Neural progenitor cell (in vitro differentiated cells): ENCODE results near the gene RPAP3. TPM values are rescaled to one million over a fixed set of nuclear protein-coding genes. Genes with fewer than 3 reads are reported as not detected.

ENCODE experiments used
- DNase-seq: peaks from one replicate; pipeline ENCODE4 v3.0.0-alpha.2; 2016; ENCODE audit warnings: low spot score
- H2AFZ ChIP-seq: fragments of 200-600 bp; sonication (generic); replicated peaks from 2 replicates; pipeline ENCODE4 v1.6.1; 2016; ENCODE audit warnings: antibody characterized with exemption
- H3F3A ChIP-seq: fragments of 200-600 bp; sonication (generic); 2 replicates; pipeline ENCODE4 v1.6.1; 2016; ENCODE audit warnings: antibody characterized with exemption, low read depth
- H3K27ac ChIP-seq: fragments of 200-600 bp; sonication (generic); 2 replicates; pipeline ENCODE4 v1.5.1; 2016; ENCODE audit warnings: mild to moderate bottlenecking
- H3K27me3 ChIP-seq: fragments of 200-600 bp; sonication (generic); 2 replicates; pipeline ENCODE4 v1.6.1; 2016; ENCODE audit warnings: mild to moderate bottlenecking, moderate library complexity
- H3K36me3 ChIP-seq: fragments of 200-600 bp; sonication (generic); 2 replicates; pipeline ENCODE4 v1.5.1; 2016
- H3K4me1 ChIP-seq: fragments of 200-600 bp; sonication (generic); 2 replicates; pipeline ENCODE4 v1.6.1; 2016; ENCODE audit warnings: mixed run types
- H3K4me2 ChIP-seq: fragments of 200-600 bp; sonication (generic); 2 replicates; pipeline ENCODE4 v1.6.1; 2016
- H3K4me3 ChIP-seq: fragments of 200-600 bp; sonication (generic); 2 replicates; pipeline ENCODE4 v1.5.1; 2016
- H3K79me2 ChIP-seq: fragments of 200-600 bp; sonication (generic); 2 replicates; pipeline ENCODE4 v1.6.1; 2016; ENCODE audit warnings: low read depth
- H3K9ac ChIP-seq: fragments of 200-600 bp; sonication (generic); 2 replicates; pipeline ENCODE4 v1.6.1; 2016
- H3K9me3 ChIP-seq: fragments of 200-600 bp; sonication (generic); 2 replicates; pipeline ENCODE4 v1.5.1; 2016; ENCODE audit warnings: low read depth
- H4K20me1 ChIP-seq: fragments of 200-600 bp; sonication (generic); 2 replicates; pipeline ENCODE4 v1.6.1; 2016; ENCODE audit warnings: low read depth
- H3K27ac Mint-ChIP-seq: 3 replicates; pipeline ENCODE4 v1.8.0; 2021; ENCODE audit warnings: mixed read lengths
- H3K27me3 Mint-ChIP-seq: 2 replicates; pipeline ENCODE4 v1.8.0; 2022; ENCODE audit warnings: low read depth, mild to moderate bottlenecking, inconsistent platforms, moderate library complexity, mixed read lengths; ENCODE audit not compliant: insufficient read depth
- H3K36me3 Mint-ChIP-seq: 3 replicates; pipeline ENCODE4 v1.8.0; 2021; ENCODE audit warnings: mixed read lengths
- H3K4me1 Mint-ChIP-seq: 3 replicates; pipeline ENCODE4 v1.8.0; 2021; ENCODE audit warnings: mixed read lengths
- H3K4me3 Mint-ChIP-seq: 3 replicates; pipeline ENCODE4 v1.8.0; 2021; ENCODE audit warnings: mild to moderate bottlenecking, moderate library complexity, mixed read lengths
- H3K9me3 Mint-ChIP-seq: 3 replicates; pipeline ENCODE4 v1.8.0; 2020; ENCODE audit warnings: mixed read lengths
- EZH2 ChIP-seq: fragments of 200-600 bp; sonication (generic); IDR thresholded peaks from 2 replicates; pipeline ENCODE4 v1.6.1; 2017; ENCODE audit warnings: antibody characterized with exemption, mild to moderate bottlenecking, moderate library complexity
- EZH2phosphoT487 ChIP-seq: fragments of 200-600 bp; sonication (generic); IDR thresholded peaks from 2 replicates; pipeline ENCODE4 v1.6.1; 2017; ENCODE audit warnings: antibody characterized with exemption
- total RNA-seq: library from RNA; depleted of rRNA; stranded (reverse); fragments of >200 nt; gene quantifications from 2 replicates; pipeline ENCODE4 v1.2.3, GENCODE V29; 2015; ENCODE audit warnings: low replicate concordance
- TF ChIP-seq, protein P1 (sequence below): fragments of 200-600 bp; sonication (generic); IDR thresholded peaks from 2 replicates; pipeline ENCODE4 v1.5.1; 2017; ENCODE audit warnings: antibody characterized with exemption, mild to moderate bottlenecking

RPAP3 gene
- total RNA-seq, 1 donor from 2014 or later: 61.9 TPM

DNA sequence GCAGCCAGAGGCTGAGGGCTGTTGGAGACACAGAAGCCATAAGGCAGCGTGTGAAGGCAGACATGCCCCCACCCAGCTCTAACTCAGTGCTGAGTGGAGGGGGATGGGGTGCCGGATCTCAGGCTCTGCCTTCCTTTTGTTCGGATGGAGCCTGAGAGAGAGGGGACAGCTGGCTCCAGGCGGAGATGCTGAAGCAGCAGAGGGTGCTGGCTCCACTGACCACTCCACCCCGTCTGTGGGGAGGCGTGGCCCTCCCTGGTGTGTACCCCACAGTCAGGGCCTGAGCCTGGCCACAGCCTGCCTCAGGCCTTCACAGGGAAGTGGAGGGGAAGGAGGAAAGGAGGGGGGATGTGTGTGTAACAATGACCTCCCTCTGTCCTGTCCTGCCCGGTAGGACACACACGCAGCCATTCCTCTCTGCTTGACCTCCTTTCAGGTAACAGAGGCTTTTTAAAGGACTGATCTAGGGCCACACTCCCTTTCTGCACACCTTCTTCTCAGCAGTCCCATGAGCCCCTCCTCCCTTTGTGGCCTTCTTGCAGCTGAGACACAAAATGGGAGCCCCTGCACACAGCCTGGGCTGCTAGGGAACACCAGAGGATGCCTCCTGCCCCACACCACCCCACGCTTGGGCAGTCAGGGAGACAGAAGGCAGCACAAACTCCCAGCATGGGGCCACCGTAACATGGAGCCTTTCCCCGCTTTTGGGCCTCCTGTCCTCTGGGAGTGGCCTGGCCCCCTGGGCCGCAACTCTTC, 29.1 kb upstream of the RPAP3 start:
- H4K20me1 ChIP-seq: no peaks in the 10 kb centered on the region
- no peak overlapping the region for H3K27ac ChIP-seq
- H3K4me1 Mint-ChIP-seq: peaks cover 26% of the 10 kb centered on the region
- peak overlapping the region; percentile 82 for H2AFZ ChIP-seq
- H3F3A ChIP-seq: no peaks in the 10 kb centered on the region
- peak overlapping the region; percentile 51 for H3K4me2 ChIP-seq
- H3K9ac ChIP-seq: no peak overlapping the region
- no peaks in the 10 kb centered on the region for H3K9me3 ChIP-seq
- no peaks in the 10 kb centered on the region for H3K27me3 ChIP-seq
- H3K27me3 Mint-ChIP-seq: peaks cover 4% of the 10 kb centered on the region
- peaks cover 13% of the 10 kb centered on the region for H3K4me1 ChIP-seq
- H3K4me3 ChIP-seq: no peak overlapping the region
- no peaks in the 10 kb centered on the region for H3K36me3 Mint-ChIP-seq
- peak; percentile 44 for DNase-seq
- TF ChIP-seq EZH2 (no peak), EZH2phosphoT487 (no peak)
- TF ChIP-seq, protein P1, sequence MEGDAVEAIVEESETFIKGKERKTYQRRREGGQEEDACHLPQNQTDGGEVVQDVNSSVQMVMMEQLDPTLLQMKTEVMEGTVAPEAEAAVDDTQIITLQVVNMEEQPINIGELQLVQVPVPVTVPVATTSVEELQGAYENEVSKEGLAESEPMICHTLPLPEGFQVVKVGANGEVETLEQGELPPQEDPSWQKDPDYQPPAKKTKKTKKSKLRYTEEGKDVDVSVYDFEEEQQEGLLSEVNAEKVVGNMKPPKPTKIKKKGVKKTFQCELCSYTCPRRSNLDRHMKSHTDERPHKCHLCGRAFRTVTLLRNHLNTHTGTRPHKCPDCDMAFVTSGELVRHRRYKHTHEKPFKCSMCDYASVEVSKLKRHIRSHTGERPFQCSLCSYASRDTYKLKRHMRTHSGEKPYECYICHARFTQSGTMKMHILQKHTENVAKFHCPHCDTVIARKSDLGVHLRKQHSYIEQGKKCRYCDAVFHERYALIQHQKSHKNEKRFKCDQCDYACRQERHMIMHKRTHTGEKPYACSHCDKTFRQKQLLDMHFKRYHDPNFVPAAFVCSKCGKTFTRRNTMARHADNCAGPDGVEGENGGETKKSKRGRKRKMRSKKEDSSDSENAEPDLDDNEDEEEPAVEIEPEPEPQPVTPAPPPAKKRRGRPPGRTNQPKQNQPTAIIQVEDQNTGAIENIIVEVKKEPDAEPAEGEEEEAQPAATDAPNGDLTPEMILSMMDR: no peak
- no peak overlapping the region for H3K4me3 Mint-ChIP-seq
- H3K9me3 Mint-ChIP-seq: no peaks in the 10 kb centered on the region
- no peaks in the 10 kb centered on the region for H3K36me3 ChIP-seq
- no peaks in the 10 kb centered on the region for H3K79me2 ChIP-seq
- peak overlapping the region; percentile 95 for H3K27ac Mint-ChIP-seq

DNA sequence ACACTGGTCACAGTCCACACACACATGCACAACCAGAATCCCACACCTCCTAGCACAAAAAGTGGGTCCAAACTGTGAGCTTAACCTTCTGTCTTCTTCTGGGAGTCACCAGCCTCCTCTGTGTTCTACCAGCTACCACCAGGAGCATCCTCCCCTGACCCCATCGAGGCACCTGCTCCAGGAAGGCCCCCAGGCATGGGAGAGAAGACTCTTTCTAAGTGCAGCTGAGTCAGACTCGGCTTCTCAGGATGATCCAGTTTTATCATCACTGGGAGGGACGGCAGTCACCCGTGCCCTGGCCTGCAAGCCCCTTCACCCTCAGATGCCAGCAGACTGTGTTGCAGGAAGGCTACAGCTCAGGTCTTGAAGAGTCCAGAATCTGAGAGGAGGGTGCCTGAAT, 27.3 kb upstream of the RPAP3 start:
- Histone ChIP-seq H3K27me3 (no peaks in the 10 kb centered on the region), H3K27ac (no peak overlapping the region), H3K4me3 (no peak overlapping the region), H3K4me1 (peaks cover 13% of the 10 kb centered on the region), H4K20me1 (no peaks in the 10 kb centered on the region), H3F3A (no peaks in the 10 kb centered on the region), H3K9ac (no peak overlapping the region), H3K9me3 (no peaks in the 10 kb centered on the region), H3K4me2 (no peak overlapping the region), H2AFZ (no peak overlapping the region), H3K79me2 (no peaks in the 10 kb centered on the region), H3K36me3 (no peaks in the 10 kb centered on the region)
- Mint-ChIP-seq H3K4me1 (peaks cover 26% of the 10 kb centered on the region), H3K4me3 (no peak overlapping the region), H3K36me3 (no peaks in the 10 kb centered on the region), H3K27me3 (peaks cover 4% of the 10 kb centered on the region), H3K27ac (peak overlapping the region; percentile 6), H3K9me3 (no peaks in the 10 kb centered on the region)
- no peak for TF ChIP-seq EZH2
- TF ChIP-seq, protein P1: no peak
- TF ChIP-seq EZH2phosphoT487: no peak
- DNase-seq: no peak

DNA sequence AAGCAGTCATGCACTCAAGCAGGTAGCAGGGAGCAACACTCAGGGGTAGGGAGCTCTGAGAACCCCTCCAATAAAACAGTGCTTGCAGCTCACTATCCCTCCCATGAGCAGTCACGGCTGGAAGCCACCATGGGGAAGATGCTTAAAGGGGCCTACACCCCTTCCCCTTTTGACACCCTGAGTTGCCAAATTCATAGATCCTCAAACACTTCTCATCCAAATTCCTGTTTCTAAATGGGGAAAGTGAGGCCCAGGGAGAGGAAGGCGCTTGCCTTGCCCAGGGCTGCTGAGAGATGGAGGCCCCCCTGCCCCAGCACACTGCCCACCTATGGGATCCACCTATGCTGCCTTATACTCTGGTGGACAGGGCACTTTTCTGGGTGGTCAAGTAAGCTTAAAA, 26.7 kb upstream of the RPAP3 start:
- no peaks in the 10 kb centered on the region for H4K20me1 ChIP-seq
- H3K27ac ChIP-seq: no peak overlapping the region
- H3K4me3 ChIP-seq: no peak overlapping the region
- H3K27ac Mint-ChIP-seq: peak overlapping the region; percentile 6
- peaks cover 24% of the 10 kb centered on the region for H3K4me1 Mint-ChIP-seq
- H3F3A ChIP-seq: no peaks in the 10 kb centered on the region
- H3K9me3 ChIP-seq: no peaks in the 10 kb centered on the region
- no peaks in the 10 kb centered on the region for H3K9me3 Mint-ChIP-seq
- H3K27me3 Mint-ChIP-seq: peaks cover 6% of the 10 kb centered on the region
- no peak overlapping the region for H3K4me2 ChIP-seq
- H3K9ac ChIP-seq: no peak overlapping the region
- H2AFZ ChIP-seq: no peak overlapping the region
- no peaks in the 10 kb centered on the region for H3K36me3 Mint-ChIP-seq
- no peak overlapping the region for H3K4me3 Mint-ChIP-seq
- no peaks in the 10 kb centered on the region for H3K79me2 ChIP-seq
- DNase-seq: no peak
- no peaks in the 10 kb centered on the region for H3K36me3 ChIP-seq
- peaks cover 13% of the 10 kb centered on the region for H3K4me1 ChIP-seq
- H3K27me3 ChIP-seq: no peaks in the 10 kb centered on the region
- TF ChIP-seq, protein P1: no peak
- no peak for TF ChIP-seq EZH2phosphoT487
- TF ChIP-seq EZH2: no peak
